ENCODE measurements around the gene SLC8B1.

GRCh38 chr12:113305281-113305856 lies 29.5 kb downstream of the SLC8B1 start:
- TF ChIP-seq EZH2 (IDR thresholded peaks at IDR 0.05; ENCODE audit: low read length, unreplicated experiment) (no peak), CTCF (conservative IDR thresholded peaks at IDR 0.05; ENCODE audit: low read depth, low read length) (no peak), EZH2phosphoT487 (IDR thresholded peaks at IDR 0.05; ENCODE audit: borderline replicate concordance, low read length) (no peak)
